ENCODE results near the gene SPOCK2. TPM values are rescaled to one million over a fixed set of nuclear protein-coding genes. Genes with fewer than 3 reads are reported as not detected.

The SPOCK2 gene
- polyA plus RNA-seq, 1 donor from 2014 or later = 5.6 TPM

DNA sequence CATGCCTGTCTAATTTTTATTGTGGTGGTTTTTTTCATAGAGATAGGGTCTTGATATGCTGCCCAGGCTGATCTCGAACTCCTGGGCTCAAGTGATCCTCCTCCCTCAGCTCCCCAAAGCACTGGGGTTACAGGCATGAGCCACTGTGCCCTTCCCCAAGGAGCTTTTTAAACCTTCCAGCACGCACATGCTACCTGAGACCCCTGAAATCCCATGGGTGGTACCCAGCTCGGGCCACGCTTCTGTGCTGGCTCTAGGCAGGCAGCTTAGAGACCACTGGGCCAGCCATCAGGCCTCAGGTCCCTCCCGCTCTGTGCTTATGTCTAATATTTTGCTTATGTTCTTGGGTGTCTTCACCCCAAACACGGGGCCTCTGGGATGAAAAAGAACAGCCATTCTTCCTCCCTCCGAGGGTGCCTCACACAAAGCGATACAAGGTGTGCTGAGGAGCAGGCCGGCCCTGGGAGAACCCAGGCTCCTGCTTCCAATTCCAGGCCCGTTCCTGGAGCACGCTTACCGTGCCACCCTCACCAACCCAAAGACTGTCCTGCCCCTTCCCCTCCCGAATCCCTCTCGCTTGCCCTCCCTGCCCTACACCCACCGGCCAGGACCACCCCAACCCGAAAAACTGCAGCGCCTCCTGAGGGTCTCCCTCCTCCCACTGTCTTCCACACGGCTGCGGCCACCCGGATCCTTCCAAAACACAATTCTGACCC, 10.9 kb downstream of the SPOCK2 start:
- Histone ChIP-seq H2AFZ (ENCODE audit: low read depth, low read length) (no peak overlapping the region), H3K79me2 (replicated peaks; ENCODE audit: insufficient read depth, low read length) (no peaks in the 10 kb centered on the region), H3K9me3 (ENCODE audit: low read length) (no peaks in the 10 kb centered on the region), H3K27me3 (ENCODE audit: insufficient read depth, low read depth, low read length) (no peaks in the 10 kb centered on the region), H4K20me1 (ENCODE audit: insufficient read depth) (no peaks in the 10 kb centered on the region), H3K36me3 (ENCODE audit: insufficient read depth, low read length) (no peaks in the 10 kb centered on the region), H3F3A (ENCODE audit: insufficient read depth, low read length, poor library complexity, severe bottlenecking) (no peaks in the 10 kb centered on the region), H3K27ac (ENCODE audit: low read length) (no peak overlapping the region), H3K9me2 (ENCODE audit: insufficient read depth, low read length) (no peaks in the 10 kb centered on the region), H3K4me3 (ENCODE audit: low read length) (no peak overlapping the region), H3K4me2 (ENCODE audit: low read length) (no peak overlapping the region), H3K9ac (ENCODE audit: low read length) (no peak overlapping the region)
- no peak for TF ChIP-seq MXI1 (conservative IDR thresholded peaks at IDR 0.05; ENCODE audit: poor library complexity, severe bottlenecking)
- TF ChIP-seq RAD21 (conservative IDR thresholded peaks at IDR 0.05) = no peak

DNA sequence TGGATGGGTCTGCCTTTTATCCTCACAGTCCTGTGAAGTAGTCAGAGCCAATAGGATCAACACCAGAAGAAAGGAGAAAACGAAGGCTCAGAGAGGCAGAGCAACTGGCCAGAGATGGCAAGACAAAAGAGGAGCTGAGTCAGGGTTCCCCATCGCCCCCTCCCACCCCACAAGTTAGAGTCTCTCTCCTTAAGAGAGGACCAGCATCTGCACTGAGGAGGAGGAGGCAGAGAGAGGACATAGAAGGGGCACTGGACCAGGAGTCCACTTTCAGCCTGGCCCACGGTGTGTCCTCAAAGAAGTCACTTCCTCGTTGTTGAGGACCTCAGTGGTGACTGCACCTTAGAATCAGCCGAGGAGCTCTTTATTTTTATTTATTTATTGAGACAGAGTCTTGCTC, 11.6 kb downstream of the SPOCK2 start:
- no peak overlapping the region for H3K4me3 ChIP-seq (ENCODE audit: low read length)
- H3K36me3 ChIP-seq (ENCODE audit: insufficient read depth, low read length) = no peaks in the 10 kb centered on the region
- H3K9me3 ChIP-seq (ENCODE audit: low read length) = no peaks in the 10 kb centered on the region
- H3K9ac ChIP-seq (ENCODE audit: low read length) = no peak overlapping the region
- TF ChIP-seq SMC3 (conservative IDR thresholded peaks at IDR 0.05; ENCODE audit: poor library complexity) (no peak), RAD21 (conservative IDR thresholded peaks at IDR 0.05) (no peak), TAF1 (IDR thresholded peaks at IDR 0.05; ENCODE audit: low read depth) (no peak), MXI1 (conservative IDR thresholded peaks at IDR 0.05; ENCODE audit: poor library complexity, severe bottlenecking) (no peak), EP300 (conservative IDR thresholded peaks at IDR 0.05; ENCODE audit: poor library complexity, severe bottlenecking) (no peak), EZH2 (IDR thresholded peaks at IDR 0.05; ENCODE audit: borderline replicate concordance, insufficient read depth, low read length, poor library complexity, severe bottlenecking) (no peak)
- H3K27ac ChIP-seq (ENCODE audit: low read length) = no peak overlapping the region
- no peaks in the 10 kb centered on the region for H3F3A ChIP-seq (ENCODE audit: insufficient read depth, low read length, poor library complexity, severe bottlenecking)
- no peaks in the 10 kb centered on the region for H4K20me1 ChIP-seq (ENCODE audit: insufficient read depth)
- H3K79me2 ChIP-seq (replicated peaks; ENCODE audit: insufficient read depth, low read length) = no peaks in the 10 kb centered on the region
- H3K9me2 ChIP-seq (ENCODE audit: insufficient read depth, low read length) = no peaks in the 10 kb centered on the region
- no peak overlapping the region for H3K4me2 ChIP-seq (ENCODE audit: low read length)
- no peak overlapping the region for H2AFZ ChIP-seq (ENCODE audit: low read depth, low read length)
- no peaks in the 10 kb centered on the region for H3K27me3 ChIP-seq (ENCODE audit: insufficient read depth, low read depth, low read length)

GRCh38 chr10:72075376-72076115, 12.8 kb downstream of the SPOCK2 start:
- Histone ChIP-seq H3K79me2 (replicated peaks; ENCODE audit: insufficient read depth, low read length) (no peaks in the 10 kb centered on the region), H3K4me3 (ENCODE audit: low read length) (no peak overlapping the region), H3K27me3 (ENCODE audit: insufficient read depth, low read depth, low read length) (no peaks in the 10 kb centered on the region), H3K9me2 (ENCODE audit: insufficient read depth, low read length) (no peaks in the 10 kb centered on the region), H3K9me3 (ENCODE audit: low read length) (no peaks in the 10 kb centered on the region), H3K27ac (ENCODE audit: low read length) (no peak overlapping the region), H3F3A (ENCODE audit: insufficient read depth, low read length, poor library complexity, severe bottlenecking) (no peaks in the 10 kb centered on the region), H3K4me2 (ENCODE audit: low read length) (no peak overlapping the region), H2AFZ (ENCODE audit: low read depth, low read length) (no peak overlapping the region), H3K36me3 (ENCODE audit: insufficient read depth, low read length) (no peaks in the 10 kb centered on the region), H4K20me1 (ENCODE audit: insufficient read depth) (no peaks in the 10 kb centered on the region), H3K9ac (ENCODE audit: low read length) (no peak overlapping the region)
- TF ChIP-seq, protein P1, sequence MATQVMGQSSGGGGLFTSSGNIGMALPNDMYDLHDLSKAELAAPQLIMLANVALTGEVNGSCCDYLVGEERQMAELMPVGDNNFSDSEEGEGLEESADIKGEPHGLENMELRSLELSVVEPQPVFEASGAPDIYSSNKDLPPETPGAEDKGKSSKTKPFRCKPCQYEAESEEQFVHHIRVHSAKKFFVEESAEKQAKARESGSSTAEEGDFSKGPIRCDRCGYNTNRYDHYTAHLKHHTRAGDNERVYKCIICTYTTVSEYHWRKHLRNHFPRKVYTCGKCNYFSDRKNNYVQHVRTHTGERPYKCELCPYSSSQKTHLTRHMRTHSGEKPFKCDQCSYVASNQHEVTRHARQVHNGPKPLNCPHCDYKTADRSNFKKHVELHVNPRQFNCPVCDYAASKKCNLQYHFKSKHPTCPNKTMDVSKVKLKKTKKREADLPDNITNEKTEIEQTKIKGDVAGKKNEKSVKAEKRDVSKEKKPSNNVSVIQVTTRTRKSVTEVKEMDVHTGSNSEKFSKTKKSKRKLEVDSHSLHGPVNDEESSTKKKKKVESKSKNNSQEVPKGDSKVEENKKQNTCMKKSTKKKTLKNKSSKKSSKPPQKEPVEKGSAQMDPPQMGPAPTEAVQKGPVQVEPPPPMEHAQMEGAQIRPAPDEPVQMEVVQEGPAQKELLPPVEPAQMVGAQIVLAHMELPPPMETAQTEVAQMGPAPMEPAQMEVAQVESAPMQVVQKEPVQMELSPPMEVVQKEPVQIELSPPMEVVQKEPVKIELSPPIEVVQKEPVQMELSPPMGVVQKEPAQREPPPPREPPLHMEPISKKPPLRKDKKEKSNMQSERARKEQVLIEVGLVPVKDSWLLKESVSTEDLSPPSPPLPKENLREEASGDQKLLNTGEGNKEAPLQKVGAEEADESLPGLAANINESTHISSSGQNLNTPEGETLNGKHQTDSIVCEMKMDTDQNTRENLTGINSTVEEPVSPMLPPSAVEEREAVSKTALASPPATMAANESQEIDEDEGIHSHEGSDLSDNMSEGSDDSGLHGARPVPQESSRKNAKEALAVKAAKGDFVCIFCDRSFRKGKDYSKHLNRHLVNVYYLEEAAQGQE (IDR thresholded peaks at IDR 0.05; ENCODE audit: borderline replicate concordance) = no peak
- TF ChIP-seq POLR2AphosphoS5 (IDR thresholded peaks at IDR 0.05) = no peak
- no peak for TF ChIP-seq MXI1 (conservative IDR thresholded peaks at IDR 0.05; ENCODE audit: poor library complexity, severe bottlenecking)
- no peak for TF ChIP-seq CTCF (IDR thresholded peaks at IDR 0.05; ENCODE audit: poor library complexity, severe bottlenecking)
- TF ChIP-seq SMC3 (conservative IDR thresholded peaks at IDR 0.05; ENCODE audit: poor library complexity) = no peak
- no peak for TF ChIP-seq EP300 (conservative IDR thresholded peaks at IDR 0.05; ENCODE audit: poor library complexity, severe bottlenecking)
- no peak for TF ChIP-seq TAF1 (IDR thresholded peaks at IDR 0.05; ENCODE audit: low read depth)
- TF ChIP-seq RAD21 (conservative IDR thresholded peaks at IDR 0.05) = no peak
- TF ChIP-seq EZH2 (IDR thresholded peaks at IDR 0.05; ENCODE audit: borderline replicate concordance, insufficient read depth, low read length, poor library complexity, severe bottlenecking) = no peak
